ENCODE data around the gene SCAMP1. TPM values are rescaled to one million over a fixed set of nuclear protein-coding genes. Genes with fewer than 3 reads are reported as not detected.

SCAMP1 gene
- total and polyA plus RNA-seq, 5 donors from 2014 or later, result 22.1 to 44.8 (median 41.2) TPM

DNA sequence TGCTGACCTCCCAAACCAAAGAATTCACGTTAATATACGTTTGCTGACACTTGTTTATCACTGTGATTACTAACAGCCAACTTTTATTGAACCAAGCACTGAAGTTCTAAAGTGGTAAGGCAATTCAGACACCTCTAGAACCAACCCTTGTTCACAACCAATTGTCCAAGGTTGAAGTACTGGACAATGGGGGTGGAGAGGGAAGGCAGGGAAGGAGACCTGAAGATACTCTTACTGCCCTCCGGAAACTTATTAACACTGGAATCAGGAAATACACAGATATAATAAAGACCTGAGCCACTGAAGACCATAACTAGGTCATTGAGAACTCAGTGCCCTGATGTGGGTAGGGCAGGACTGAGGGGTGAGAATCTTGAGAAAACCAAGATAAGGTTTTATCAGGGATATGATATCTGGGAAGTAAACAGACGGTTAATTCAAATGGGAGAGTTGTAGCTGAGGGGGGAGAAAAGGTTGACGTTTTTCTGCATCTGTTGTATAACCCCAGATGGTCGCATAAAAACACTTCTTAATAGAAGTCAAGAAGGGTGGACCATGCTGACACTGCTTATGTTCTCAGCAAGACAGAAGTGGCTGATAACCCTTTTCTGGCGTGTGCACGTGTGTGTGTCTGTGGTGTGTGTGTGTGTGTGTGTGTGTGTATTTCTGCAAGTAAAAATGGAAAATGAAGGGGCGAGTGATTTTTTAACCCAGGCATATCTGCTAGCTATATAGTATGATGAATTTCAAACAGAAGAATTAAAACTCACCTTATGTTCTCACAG is 162.3 kb downstream of the SCAMP1 start:
- H3K9me3 Mint-ChIP-seq, result peaks cover 0 to 1% (median 0%) of the 10 kb centered on the region in 7 donors
- no peak overlapping the region for H3K27ac ChIP-seq (ENCODE audit: insufficient read depth, low read length, poor library complexity, severe bottlenecking)
- no peak overlapping the region for H3K4me3 Mint-ChIP-seq
- no peaks in the 10 kb centered on the region for H3K36me3 Mint-ChIP-seq
- no peak for DNase-seq
- peaks cover 8% of the 10 kb centered on the region for H3K4me1 ChIP-seq (ENCODE audit: control insufficient read depth, insufficient read depth, low read length, poor library complexity, severe bottlenecking)
- H3K27me3 ChIP-seq (ENCODE audit: control insufficient read depth, insufficient read depth, low read length), result peaks cover 9% of the 10 kb centered on the region
- H3K36me3 ChIP-seq (ENCODE audit: control insufficient read depth, insufficient read depth, low read length), result no peaks in the 10 kb centered on the region
- no peaks in the 10 kb centered on the region for H3K9me3 ChIP-seq (ENCODE audit: control insufficient read depth in 2 of 2, low read length in 2 of 2)
- peaks cover 29% of the 10 kb centered on the region for H3K27me3 Mint-ChIP-seq
- no peak overlapping the region for H3K27ac Mint-ChIP-seq
- H3K4me1 Mint-ChIP-seq, result peaks cover 2 to 23% (median 9%) of the 10 kb centered on the region in 4 donors
- ATAC-seq (ENCODE audit: low read depth in 2 of 2), result no peak
- no peak overlapping the region for H3K4me3 ChIP-seq (ENCODE audit: low read depth, low read length)

DNA sequence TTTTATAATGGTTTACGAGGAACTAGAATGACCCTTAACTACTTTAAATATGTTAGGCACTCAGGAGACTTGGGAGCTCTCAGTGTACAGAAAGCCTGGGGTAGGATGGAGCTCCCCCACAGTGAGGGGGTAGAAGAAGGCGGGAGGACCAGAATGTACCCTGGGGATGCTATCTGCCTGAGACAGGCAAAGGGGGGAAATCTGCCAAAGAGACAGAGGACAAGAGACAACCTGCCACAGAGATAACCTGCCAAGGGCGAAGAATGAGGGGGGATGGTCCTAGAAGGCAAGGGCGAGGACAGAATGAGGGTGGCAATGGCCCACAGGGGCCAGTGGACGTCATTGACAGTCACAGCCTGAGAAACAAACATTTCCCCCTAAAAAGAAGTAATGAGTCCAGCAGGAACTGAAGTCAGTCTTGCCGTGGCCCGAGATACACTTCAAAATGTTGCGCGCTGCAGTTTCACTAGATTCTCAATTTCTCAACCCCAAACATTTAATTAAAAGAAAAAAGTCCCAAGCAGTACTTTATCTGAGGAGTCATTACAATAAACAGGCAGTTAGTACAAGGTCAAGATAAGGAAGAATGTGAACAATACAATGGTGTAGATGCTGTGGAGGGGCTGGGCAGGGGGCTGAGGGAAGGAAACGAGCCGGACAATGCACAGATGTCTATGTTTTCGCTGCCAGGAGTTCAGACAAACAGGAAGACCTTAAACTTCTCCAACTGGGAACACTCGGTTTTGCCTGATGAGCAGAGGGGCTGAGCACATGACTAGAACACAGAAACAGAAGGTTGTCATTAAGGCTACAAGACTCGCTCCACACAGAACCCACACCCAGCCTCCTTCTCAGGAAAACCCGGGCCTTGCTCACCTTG is 163.1 kb downstream of the SCAMP1 start:
- no peak for ATAC-seq (ENCODE audit: low read depth in 2 of 2)
- H3K27me3 Mint-ChIP-seq, result peaks cover 20% of the 10 kb centered on the region
- no peaks in the 10 kb centered on the region for H3K36me3 Mint-ChIP-seq
- Histone ChIP-seq H3K4me1 (ENCODE audit: control insufficient read depth, insufficient read depth, low read length, poor library complexity, severe bottlenecking) (peaks cover 8% of the 10 kb centered on the region), H3K27ac (ENCODE audit: insufficient read depth, low read length, poor library complexity, severe bottlenecking) (no peak overlapping the region), H3K36me3 (ENCODE audit: control insufficient read depth, insufficient read depth, low read length) (no peaks in the 10 kb centered on the region), H3K4me3 (ENCODE audit: low read depth, low read length) (no peak overlapping the region), H3K27me3 (ENCODE audit: control insufficient read depth, insufficient read depth, low read length) (peaks cover 8% of the 10 kb centered on the region), H3K9me3 (ENCODE audit: control insufficient read depth in 2 of 2, low read length in 2 of 2) (no peaks in the 10 kb centered on the region)
- H3K9me3 Mint-ChIP-seq, result peaks cover 0 to 1% (median 0%) of the 10 kb centered on the region in 7 donors
- H3K4me3 Mint-ChIP-seq, result no peak overlapping the region
- peaks cover 2 to 23% (median 9%) of the 10 kb centered on the region in 4 donors for H3K4me1 Mint-ChIP-seq
- no peak for DNase-seq
- H3K27ac Mint-ChIP-seq, result peak overlapping the region in 1 of 3 donors; percentile 76

DNA sequence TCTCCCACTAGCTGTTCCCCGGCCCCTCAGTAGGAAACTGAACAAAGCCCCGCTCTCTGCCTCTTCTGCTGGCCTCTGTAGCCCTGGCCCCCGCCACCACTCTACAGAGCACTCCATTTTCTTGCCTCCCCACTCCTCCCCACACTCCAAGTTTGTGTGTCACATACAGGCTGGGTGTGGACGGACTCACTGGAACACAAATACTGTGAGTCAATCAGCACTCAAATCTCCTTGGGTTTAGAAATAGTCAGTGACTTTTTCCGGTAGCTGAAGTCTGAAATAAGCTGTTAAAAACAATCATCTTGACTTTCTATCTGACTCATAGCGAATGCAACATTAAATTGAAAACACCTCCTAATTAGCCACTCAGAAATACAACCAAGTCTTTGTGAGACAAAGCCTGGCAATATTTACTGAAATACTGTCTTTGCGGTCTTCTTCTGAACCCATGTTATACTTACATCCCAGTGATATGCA is 165.7 kb downstream of the SCAMP1 start:
- Histone ChIP-seq H3K9me3 (ENCODE audit: control insufficient read depth in 2 of 2, low read length in 2 of 2) (no peaks in the 10 kb centered on the region), H3K27ac (ENCODE audit: insufficient read depth, low read length, poor library complexity, severe bottlenecking) (peak overlapping the region; percentile 7), H3K27me3 (ENCODE audit: control insufficient read depth, insufficient read depth, low read length) (no peaks in the 10 kb centered on the region), H3K36me3 (ENCODE audit: control insufficient read depth, insufficient read depth, low read length) (no peaks in the 10 kb centered on the region), H3K4me3 (ENCODE audit: low read depth, low read length) (peak overlapping the region; percentile 56), H3K4me1 (ENCODE audit: control insufficient read depth, insufficient read depth, low read length, poor library complexity, severe bottlenecking) (peaks cover 8% of the 10 kb centered on the region)
- peaks cover 2 to 23% (median 9%) of the 10 kb centered on the region in 4 donors for H3K4me1 Mint-ChIP-seq
- no peak overlapping the region for H3K4me3 Mint-ChIP-seq
- H3K36me3 Mint-ChIP-seq, result no peaks in the 10 kb centered on the region
- DNase-seq, result peak in 1 of 3 donors; percentile 68
- ATAC-seq (ENCODE audit: low read depth in 2 of 2), result peak; percentile 19 to 33
- H3K27ac Mint-ChIP-seq, result peak overlapping the region in 2 of 3 donors; percentile 42 to 73
- H3K27me3 Mint-ChIP-seq, result peaks cover 8% of the 10 kb centered on the region
- H3K9me3 Mint-ChIP-seq, result peaks cover 0 to 1% (median 0%) of the 10 kb centered on the region in 7 donors

DNA sequence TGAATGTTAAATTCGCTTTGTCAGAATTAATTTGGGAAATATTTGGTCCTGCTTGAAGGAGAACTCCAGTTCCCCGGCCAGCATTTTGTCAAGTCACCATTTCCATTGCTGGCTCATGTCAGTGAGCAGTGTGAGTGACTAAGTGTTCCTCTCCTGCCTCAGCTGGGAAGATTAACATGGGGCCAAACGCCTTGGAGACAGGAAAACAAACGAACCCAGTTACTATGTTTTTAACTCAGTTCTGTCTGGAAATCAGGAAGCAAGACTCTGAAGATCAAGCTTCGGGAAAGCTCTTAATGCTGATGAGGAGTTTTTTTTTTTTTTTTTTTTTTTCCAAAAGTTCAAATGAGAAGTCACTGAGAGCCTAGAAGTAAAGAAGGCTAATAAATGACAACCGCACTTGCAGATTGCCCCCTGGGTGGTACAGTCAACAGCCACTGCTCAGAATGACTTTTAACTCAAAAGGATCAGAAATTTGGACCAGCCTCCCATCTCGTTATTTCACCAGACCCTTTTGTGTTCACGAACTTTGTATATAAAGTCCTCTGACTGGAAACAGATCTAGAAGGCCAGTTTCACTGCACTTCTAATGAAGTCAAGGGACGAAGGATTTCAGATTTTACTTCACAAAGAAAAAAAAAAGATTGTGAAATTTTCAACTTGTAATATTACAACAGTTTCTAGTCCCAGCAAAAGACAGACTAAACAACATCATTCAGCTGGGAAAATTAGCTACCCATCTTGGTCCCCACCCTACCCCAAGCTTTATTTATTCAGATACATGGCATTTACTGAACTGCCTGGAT is 166.8 kb downstream of the SCAMP1 start:
- Mint-ChIP-seq H3K4me1 (peaks cover 2 to 23% (median 9%) of the 10 kb centered on the region in 4 donors), H3K4me3 (no peak overlapping the region), H3K9me3 (peaks cover 0 to 1% (median 0%) of the 10 kb centered on the region in 7 donors), H3K27ac (peak overlapping the region in 1 of 3 donors; percentile 43), H3K27me3 (peaks cover 8% of the 10 kb centered on the region), H3K36me3 (no peaks in the 10 kb centered on the region)
- ATAC-seq (ENCODE audit: low read depth in 2 of 2), result no peak
- Histone ChIP-seq H3K4me3 (ENCODE audit: low read depth, low read length) (no peak overlapping the region), H3K36me3 (ENCODE audit: control insufficient read depth, insufficient read depth, low read length) (no peaks in the 10 kb centered on the region), H3K27me3 (ENCODE audit: control insufficient read depth, insufficient read depth, low read length) (no peaks in the 10 kb centered on the region), H3K27ac (ENCODE audit: insufficient read depth, low read length, poor library complexity, severe bottlenecking) (no peak overlapping the region), H3K9me3 (ENCODE audit: control insufficient read depth in 2 of 2, low read length in 2 of 2) (no peaks in the 10 kb centered on the region), H3K4me1 (ENCODE audit: control insufficient read depth, insufficient read depth, low read length, poor library complexity, severe bottlenecking) (peaks cover 8% of the 10 kb centered on the region)
- no peak for DNase-seq

DNA sequence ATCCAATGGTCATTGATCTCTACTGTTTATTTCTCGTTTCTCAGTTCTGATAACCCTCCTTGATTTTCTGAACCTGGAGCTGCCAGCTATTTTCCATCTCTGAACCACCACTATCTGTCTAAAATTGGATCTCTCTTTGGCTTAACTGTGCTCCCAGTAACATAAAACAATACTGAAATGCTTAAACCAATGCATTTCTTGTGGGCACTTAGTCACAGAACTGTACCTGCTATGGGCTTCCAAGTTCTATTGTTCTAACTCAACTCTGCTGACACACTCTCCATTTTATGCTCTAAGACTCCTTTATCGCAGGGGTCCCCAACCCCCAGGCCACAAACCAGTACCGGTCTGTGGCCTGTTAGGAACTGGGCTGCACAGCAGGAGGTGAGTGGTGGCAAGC is 167.5 kb downstream of the SCAMP1 start:
- Mint-ChIP-seq H3K27me3 (peaks cover 15% of the 10 kb centered on the region), H3K36me3 (no peaks in the 10 kb centered on the region), H3K27ac (no peak overlapping the region), H3K4me1 (peaks cover 2 to 23% (median 9%) of the 10 kb centered on the region in 4 donors), H3K4me3 (no peak overlapping the region), H3K9me3 (peaks cover 0 to 1% (median 0%) of the 10 kb centered on the region in 7 donors)
- Histone ChIP-seq H3K4me3 (ENCODE audit: low read depth, low read length) (no peak overlapping the region), H3K4me1 (ENCODE audit: control insufficient read depth, insufficient read depth, low read length, poor library complexity, severe bottlenecking) (peaks cover 8% of the 10 kb centered on the region), H3K36me3 (ENCODE audit: control insufficient read depth, insufficient read depth, low read length) (no peaks in the 10 kb centered on the region), H3K27me3 (ENCODE audit: control insufficient read depth, insufficient read depth, low read length) (no peaks in the 10 kb centered on the region), H3K27ac (ENCODE audit: insufficient read depth, low read length, poor library complexity, severe bottlenecking) (no peak overlapping the region), H3K9me3 (ENCODE audit: control insufficient read depth in 2 of 2, low read length in 2 of 2) (no peaks in the 10 kb centered on the region)
- ATAC-seq (ENCODE audit: low read depth in 2 of 2) (no peak), DNase-seq (no peak)

Other genes with a start within 250 kb of the SCAMP1 start
- 44.5 TPM for gene AP3B1, start 65.9 kb upstream of the SCAMP1 start, total RNA-seq
- 10 to 100 TPM; 27.9 to 36.0 (median 30.7) TPM for gene AP3B1, start 65.9 kb upstream of the SCAMP1 start, polyA plus RNA-seq

All from CD4-positive, CD25-positive, alpha-beta regulatory T cell (primary cell).